Epidermal melanocyte (primary cell): ENCODE results near the gene GPR150.

ENCODE experiments used
- DNase-seq: peaks from one replicate; pipeline ENCODE4 v3.0.0; 2011; ENCODE audit warnings: low spot score; ENCODE audit not compliant: insufficient read length

GPR150 gene

DNA sequence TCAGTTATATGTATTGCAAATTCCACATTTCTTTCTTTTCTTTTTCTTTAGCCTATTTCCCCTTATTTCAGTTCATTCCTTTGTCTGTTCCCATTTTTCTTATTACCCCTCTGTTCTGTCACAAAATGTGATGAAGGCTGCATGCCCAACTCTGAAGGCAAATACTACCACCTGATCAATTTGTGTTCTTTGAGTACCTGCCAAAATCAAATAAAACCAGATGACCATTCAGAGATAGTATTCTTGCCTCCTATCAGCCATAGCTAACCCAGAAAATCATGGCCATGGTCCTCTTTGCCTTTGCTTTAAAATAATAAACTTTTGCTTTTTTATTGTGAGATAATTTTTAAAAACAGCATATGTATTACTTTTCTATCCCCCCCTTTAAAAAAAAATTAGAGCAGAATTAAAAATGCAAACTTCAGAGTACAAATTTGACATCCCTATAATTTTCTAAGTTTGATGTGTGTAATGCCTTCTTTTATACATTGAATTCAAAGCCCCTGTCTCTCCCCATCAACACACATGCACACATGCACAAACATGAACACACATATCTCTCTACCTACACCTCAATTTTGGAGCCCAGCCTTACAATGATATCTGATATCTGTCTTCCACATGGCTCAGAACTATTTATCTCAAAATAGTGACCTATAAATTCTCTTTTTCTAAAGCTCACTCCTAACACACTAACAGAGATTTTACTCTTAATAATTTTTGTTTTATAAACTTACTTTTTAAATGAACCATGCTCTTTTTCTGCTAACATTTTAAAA lies 30.1 kb downstream of the GPR150 start:
- DNase-seq: no peak

DNA sequence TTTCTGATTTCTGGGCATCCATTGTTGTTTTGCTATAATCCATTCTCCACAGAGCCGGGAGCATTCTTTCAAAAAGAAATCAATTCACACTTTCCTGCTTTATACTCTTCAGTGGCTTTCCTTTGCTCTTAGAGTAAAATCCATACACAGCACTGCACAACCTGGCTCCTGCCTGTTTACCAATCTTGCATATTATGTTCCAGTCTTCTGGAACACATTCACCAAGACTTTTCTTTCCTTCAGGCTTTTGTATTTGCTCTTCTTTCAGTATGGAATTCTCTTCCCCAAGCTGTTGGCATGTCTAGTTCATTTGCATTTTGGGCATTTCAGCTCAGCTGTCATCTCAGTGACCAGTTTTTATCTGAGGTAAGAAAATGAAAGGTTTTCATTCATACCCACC lies 33.0 kb downstream of the GPR150 start:
- no peak for DNase-seq

DNA sequence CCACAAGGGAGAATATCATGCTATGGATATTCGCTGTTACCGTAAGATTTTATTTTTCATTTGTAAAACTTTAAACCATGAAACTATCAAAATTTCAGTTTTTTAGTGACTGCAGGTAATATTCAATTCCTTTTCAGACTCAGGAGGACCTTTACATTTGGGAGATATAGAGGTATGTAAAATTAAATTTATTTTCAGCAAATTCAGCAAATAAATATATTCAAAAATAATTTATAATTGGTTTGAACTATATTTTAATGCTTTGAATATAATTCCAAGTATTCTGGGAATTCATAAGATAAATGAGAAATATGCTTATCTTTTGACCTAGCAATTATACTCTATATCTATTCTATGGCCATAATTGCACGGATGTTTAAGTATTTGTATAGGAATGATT lies 34.3 kb downstream of the GPR150 start:
- no peak for DNase-seq

DNA sequence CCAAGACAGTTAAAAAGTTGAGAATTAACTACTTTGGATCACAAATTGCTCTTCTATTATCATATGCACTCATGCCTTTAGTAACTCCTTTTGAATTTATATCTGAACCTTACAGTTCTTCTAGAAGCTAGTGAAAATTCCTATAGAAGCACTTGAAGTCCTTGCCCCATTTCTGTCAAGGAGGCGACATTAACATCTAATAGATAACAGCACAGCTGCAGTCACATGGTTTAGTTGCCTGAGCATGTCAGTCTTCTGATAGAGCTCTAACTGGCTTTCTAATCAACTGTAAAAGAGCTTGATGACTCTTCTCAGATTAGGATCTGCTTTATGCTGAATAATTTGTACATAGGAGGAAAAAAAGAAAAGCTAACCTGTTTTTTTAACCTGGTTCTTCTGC lies 35.7 kb downstream of the GPR150 start:
- no peak for DNase-seq

DNA sequence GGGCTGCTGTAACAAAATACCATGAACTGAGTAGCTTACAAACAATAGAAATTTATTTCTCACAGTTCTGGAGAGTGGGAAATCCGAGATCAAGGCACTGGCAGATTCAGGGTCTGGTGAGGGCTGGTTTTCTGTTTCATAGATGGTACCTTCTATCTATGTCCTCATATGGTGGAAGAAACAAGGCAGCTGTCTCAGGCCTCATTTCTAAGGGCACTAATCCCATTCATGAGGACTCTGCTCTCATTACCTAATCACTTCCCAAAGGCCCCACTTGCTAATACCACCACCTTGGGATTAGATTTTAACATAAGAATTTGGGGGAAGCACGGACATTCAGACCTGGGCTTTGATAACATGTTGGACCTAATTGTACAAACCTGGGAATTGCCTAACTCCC lies 40.2 kb downstream of the GPR150 start:
- no peak for DNase-seq

DNA sequence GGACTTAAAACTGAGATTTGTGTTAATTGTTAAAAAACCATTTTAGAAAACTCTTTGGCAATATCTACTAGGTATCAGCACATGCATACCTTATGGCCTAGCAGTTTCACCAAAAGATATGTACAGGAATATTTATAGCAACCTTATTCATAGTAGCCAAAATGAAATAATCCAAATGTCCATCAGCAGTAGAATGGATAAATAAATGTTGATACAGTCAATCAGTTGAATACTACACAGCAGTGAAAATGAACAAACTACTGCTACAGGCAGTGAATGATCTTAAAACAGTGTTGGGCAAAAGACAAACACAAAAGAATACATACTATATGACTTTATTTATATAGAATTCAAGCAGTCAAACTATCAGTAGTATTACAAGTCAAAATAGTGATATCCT lies 43.1 kb downstream of the GPR150 start:
- DNase-seq: no peak

DNA sequence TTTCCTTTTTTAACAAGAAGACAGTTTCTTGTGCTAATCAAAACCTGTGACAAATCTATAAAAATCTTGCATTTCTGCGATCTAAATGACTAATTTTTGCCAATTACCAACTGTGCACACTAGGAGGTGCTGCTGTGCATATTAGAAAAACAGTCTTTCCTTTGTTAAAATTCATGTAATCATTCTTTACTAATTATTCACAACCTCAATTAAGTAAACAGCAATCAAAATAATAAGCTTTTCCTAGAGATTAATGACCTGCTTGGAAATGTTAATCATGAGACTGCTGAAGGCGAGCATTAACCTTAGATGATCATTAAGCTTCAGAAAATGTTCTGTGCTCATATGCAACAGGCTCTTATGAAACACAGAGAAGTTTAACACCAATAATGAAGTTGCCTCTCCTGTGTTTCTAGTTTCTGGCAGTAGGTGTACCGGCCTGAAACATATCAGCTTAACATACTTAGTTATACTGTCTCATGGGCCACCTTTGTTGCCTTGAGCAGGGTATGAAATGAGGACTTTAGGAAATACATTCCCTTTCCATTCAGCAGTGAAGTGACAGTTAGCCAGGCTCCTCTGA lies 44.4 kb downstream of the GPR150 start:
- no peak for DNase-seq

DNA sequence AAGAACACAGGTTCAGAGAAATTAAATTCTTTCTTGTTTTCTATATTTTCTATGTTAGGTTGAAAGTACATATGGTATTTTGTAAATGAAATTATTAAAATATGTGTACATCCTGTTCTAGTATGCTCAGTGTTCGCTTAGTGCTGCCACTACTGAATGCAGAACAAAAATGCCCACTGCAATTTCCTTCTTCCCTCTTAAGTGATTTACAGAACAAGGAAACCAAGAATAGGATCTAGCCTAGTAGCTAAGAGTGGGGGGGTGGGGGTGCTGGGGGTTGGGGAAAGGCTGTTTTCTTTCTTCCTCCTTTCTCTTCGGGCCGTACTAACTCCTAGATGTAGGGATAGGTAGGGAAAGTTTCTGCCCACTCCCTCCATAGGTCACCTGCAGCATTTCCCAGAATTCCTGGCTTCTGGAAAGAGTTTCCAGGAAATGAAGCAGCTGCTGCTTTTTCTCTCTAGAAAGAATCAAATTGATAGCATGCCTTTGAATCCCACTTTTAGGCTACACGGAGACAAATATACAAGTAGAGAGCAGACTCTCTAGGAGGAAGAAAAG lies 47.3 kb downstream of the GPR150 start:
- no peak for DNase-seq

DNA sequence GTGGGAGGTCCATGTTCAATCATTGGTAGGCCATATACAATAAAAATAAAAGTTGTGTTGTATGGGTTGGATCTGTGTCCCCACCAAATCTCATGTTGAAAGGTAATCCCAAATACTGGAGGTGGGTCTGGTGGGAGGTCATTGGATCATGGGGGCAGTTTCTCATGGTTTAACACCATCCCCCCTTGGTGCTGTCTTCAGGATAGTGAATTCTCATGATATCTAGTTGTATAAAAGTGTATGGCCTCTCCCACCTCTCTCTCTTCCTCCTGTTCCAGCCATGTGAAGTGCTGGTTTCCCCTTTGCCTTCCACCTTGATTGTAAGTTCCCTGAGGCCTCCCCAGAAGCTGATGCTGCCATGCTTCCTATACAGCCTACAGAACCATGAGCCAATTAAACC lies 47.8 kb downstream of the GPR150 start:
- DNase-seq: no peak

DNA sequence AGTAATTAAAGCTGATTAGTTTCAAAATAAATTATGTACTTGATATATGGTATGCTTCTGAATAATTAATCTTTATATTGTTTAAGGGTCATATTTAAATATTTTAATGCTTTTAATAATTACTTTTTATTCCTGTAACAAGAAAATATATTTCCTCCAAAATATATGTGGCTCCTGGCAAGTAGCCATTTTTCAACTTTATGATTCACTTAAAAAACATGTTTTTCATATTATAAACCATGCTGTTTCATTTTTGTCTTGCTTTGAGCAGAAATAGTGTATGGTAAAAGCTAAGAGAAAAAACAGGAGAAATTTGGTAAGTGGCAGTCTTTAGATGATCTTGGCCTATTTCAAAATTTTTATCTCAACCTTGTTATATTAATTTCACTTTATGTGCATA lies 48.3 kb downstream of the GPR150 start:
- DNase-seq: no peak

DNA sequence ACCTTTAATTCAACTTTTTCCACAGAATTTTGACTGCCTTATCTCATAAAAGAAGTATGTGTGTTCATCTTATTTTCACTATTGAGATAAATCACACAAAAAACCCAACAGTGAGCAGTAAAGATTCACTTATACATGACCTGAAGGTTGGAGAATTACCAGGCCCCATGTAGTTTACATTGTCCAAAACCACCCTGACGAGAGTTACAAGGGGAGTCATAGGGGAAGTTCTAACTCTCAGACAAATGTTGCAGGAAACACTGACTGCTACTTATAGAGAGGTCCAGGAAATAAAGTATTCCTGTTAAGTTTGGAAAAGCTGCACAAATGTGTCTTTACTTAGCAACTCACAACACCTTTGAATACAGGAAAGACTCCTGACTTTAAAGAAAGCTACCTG lies 48.8 kb downstream of the GPR150 start:
- DNase-seq: no peak

DNA sequence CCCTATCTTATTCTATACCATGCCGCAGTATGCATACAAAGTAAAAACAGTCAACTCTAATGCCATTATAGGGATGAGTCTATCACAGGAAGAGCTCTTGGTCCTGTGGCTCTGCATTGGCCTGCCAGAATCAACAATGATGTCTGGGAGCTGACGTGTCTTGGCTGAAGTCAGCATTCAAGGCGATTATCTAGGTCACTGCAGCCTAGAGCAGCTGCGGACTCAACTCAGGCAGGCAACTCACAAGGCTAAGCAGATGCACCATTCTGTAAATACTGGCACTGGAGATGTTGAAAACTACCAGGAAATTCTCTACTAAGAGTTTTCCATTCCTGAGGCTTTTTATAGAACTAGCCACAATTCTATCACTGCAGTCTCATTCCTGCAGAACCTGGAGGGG lies 49.7 kb downstream of the GPR150 start:
- DNase-seq: no peak

DNA sequence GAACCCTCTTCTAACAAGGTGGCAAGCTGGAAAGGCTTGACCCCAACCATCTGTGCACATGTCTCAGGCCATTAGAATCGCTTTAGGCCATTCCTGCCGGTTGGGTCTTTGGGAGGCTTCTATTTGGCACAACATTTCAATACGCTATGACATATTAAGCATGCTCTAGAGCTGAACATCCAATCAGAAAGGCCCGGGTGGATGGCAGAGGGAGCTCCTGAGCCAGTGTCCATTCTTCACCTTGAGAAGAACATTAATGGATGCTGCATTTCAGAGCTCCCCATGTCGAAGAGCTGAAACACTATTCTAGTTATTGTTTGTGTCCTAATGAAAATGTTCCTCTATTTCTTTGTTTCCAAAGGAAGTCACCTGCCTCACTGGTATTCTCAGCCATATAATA lies 50.1 kb downstream of the GPR150 start:
- DNase-seq: no peak

DNA sequence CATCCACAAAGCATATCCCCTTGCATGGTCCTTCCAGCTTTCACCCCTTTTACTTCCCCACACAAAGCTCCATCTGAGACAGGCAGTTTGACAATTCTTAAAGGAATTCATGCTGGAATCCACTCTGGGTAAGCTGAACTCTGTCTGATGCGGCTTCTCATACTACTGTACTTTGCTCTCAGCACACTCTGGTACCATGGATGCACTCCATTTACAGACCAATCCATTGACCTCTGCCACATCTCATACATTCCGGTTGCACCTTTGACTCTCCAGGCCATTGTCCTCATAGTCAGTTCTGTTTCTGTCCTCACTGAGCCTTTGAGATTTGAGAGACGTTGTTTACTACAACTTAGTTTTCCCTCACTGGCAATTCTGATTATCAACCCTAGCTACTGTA lies 50.7 kb downstream of the GPR150 start:
- no peak for DNase-seq
